Measurements from ENCODE around the gene ELK1. TPM values are rescaled to one million over a fixed set of nuclear protein-coding genes. Genes with fewer than 3 reads are reported as not detected.
"Not testable (repeated sequence)": the region's sequence is repeated elsewhere in the genome, so short reads cannot be mapped to it uniquely, and the experiment has no call there.

The ELK1 gene
- 37.9 and 51.0 TPM in 2 replicates for total RNA-seq (2014; rRNA removed; shearing (Covaris generic))

- peak; percentile 99 for DNase-seq (ENCODE audit: low read depth)
Observed at GRCh38 chrX:47650164-47651042, at the start of gene ELK1. ELK1 (minus strand) TSS chrX:47650563; CDS start chrX:47641441, 9,122 bp downstream.

GRCh38 chrX:47697181-47697580, 46.8 kb upstream of the ELK1 start:
- DNase-seq (ENCODE audit: low read depth): no peak

DNA sequence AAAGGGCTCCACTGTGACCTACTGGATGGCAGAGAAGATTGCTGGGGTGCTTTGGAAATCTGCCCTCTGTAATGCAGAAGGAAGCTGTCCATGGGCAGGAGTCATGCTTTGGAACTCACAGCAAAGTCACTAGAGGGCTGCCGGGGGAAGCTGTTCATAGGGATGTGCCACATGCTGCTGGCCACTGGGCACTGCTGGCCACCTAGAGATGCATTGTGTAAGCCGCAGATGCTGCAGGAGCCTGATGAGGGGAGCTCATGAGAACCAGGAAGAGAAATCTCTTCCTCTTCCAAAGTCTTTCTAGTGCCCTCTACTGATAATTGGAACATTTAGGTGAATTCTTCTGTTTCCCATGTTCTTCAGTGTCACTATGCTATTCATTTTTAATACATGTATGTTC, 39.8 kb upstream of the ELK1 start:
- DNase-seq (ENCODE audit: low read depth): peak; percentile 15

DNA sequence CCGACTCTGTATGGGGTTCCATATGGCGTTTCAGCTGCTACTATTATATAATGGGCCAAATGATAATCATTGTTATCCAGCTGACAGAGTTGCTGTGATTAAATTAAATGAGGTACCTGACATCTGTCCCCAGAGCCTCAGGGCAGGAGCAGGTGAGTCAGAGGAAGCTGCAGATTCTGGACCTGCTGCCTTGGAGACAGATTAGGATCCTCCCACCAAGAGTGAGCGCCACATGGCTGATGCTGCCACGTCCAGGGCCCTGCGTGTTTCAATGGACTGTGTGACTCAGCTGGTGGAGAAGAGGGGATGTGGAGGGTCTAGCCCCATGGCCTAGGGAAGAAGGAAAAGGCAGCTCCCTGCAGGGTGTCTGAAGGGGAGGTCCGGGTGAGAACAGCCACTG, 36.9 kb upstream of the ELK1 start:
- DNase-seq (ENCODE audit: low read depth): peak; percentile 4

DNA sequence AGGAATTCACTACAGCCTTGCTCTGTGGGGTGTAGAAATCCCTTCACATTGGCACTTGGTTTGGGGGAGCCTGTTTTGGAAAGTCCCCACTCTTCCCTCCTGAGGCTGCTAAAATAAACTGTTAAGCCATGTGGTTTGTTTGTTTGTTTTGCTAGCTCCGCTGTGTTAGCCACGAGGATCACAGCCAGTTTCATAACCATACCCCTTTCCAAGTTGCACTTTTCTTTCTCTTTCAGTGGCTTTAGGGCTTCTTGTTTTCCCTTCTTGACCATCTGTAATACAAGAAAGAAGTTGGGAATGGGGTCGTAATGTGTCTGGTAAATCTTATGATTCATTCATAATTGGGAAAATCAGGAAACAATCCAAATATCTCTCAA, 33.5 kb upstream of the ELK1 start:
- no peak for DNase-seq (ENCODE audit: low read depth)

DNA sequence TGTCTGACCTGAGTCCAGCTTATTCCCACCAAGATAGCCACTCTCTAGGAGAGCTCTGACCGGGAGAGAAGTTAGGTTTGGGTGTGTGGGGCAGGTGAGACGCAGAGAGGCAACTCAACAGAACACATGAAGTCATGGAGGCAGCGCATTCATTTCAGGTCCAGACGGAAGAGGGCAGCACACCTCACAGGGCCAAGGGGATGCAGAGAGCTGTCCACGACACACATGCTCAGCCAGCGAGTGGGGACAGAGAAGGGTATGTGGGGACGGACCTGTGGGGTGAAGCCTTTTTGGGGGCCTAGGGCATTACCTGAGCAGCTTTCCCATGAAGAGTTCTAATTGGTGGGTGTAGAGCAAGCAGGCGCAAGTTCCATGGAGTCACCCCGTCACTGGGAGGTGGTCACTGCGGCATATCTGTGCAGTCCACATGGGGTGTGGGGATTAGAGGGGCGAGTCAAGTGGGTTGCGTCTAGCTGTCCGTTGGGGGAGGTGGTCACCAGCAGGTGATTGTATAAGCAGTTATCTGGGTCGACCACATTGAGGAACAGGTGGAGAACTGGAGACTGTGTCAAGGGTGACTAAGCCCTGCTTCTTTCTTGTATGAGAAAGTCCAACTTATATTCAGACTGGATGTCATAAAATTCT, 32.9 kb upstream of the ELK1 start:
- DNase-seq (ENCODE audit: low read depth): no peak

- DNase-seq (ENCODE audit: low read depth): not testable (repeated sequence)
Observed at GRCh38 chrX:47675959-47676859, 25.8 kb upstream of the ELK1 start.

GRCh38 chrX:47674776-47675175, 24.4 kb upstream of the ELK1 start:
- DNase-seq (ENCODE audit: low read depth): no peak

DNA sequence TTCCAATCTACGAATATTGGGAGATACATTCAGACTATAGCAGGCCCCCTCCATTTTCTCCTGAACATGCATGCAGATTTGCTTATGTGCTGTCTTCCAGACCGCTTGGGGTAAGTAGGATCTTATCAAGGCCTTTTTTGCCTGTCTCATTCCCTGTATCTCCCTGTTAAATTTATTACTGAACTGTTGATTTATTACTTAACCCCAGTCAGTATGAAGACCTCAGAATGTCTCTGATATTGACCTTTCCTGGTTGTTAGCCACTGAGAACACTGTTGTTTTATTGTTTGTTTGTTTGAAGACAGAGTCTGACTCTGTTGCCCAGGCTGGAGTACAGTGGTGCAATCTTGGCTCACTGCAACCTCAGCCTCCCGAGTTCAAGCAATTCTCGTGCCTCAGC, 15.4 kb upstream of the ELK1 start:
- DNase-seq (ENCODE audit: low read depth): not testable (repeated sequence)

GRCh38 chrX:47664737-47665136, 14.4 kb upstream of the ELK1 start:
- DNase-seq (ENCODE audit: low read depth): no peak

GRCh38 chrX:47662144-47662657, 11.8 kb upstream of the ELK1 start:
- DNase-seq (ENCODE audit: low read depth): peak; percentile 82

- DNase-seq (ENCODE audit: low read depth): no peak
Observed at GRCh38 chrX:47661539-47661938, 11.2 kb upstream of the ELK1 start.

DNA sequence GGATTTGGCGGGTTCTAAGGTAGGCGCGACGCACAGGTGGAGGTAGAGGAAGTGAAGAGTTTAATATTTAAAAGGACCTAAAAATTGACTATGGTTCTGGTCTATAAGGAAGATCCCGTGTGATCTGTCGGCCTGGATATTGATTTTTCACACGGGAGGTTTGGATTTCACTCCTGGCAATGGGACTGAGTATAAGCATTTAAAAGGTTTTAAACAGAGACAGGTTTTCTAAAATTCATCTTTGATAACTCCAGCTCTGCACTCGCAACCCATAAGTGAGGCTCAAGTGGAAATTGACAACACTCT, 9.0 kb upstream of the ELK1 start:
- no peak for DNase-seq (ENCODE audit: low read depth)

GRCh38 chrX:47658684-47659420, 8.5 kb upstream of the ELK1 start, which contains the start of gene UXT:
UXT (minus strand) TSS chrX:47659180; CDS start chrX:47658927, 253 bp downstream.
- peak; percentile 95 for DNase-seq (ENCODE audit: low read depth)

DNA sequence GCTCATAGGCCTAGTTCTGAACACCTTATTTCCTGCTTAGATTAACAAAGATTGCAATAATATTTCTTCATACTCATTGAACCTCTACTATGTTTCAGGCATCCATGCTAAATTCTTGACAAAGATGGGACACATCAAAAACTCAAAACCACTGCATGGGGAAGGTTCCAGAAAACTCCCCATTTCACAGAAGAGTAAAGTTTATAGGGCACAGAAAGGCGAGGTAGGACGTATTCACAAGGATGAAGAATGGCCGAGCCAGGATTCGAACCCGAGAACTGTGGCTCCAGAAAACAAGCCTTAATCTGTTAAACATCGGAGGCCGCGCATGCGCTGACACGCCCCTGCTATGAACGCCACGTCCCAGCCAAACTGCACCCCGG, 7.9 kb upstream of the ELK1 start:
- no peak for DNase-seq (ENCODE audit: low read depth)

GRCh38 chrX:47651043-47651905, 911 bp upstream of the ELK1 start:
- no peak for DNase-seq (ENCODE audit: low read depth)

DNA sequence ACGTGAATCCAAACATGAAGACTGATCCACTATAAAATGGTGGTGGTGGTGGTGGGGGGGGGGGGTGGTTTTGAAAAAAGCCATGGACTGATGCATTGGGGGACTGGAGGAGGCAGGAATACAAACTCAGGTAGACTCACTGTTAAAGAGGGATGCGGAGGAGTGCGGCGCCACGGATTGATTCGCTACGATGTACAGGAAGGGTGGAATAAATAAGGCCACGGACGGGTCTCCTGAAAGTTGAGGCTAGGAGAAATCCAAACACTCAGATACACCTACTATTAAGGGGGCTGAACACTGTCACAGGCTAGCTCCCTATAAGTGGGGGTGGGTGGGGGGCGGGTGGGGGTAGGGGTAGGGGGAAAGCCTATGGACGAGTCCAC, 591 bp downstream of the ELK1 start:
- DNase-seq (ENCODE audit: low read depth): no peak

DNA sequence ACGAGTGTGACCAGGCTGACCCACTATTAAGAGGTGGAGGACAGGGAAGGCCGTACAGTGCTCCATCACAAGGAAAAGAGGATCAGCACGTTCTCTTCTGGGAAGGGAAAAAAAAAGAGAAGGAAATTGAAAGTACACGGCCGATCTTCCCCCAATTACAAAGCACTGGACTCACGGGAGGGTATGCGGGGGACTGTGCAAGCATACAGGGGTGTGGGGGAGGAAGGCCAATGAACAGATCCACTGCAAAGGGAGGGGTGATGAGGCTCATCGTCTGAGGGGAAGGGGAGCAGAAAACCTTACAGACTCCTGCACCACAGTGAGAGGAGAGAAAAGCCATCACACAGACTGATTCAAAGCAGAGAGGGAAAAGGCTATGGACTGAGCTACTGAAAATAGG, 1.1 kb downstream of the ELK1 start:
- no peak for DNase-seq (ENCODE audit: low read depth)

GRCh38 chrX:47648376-47648775, 2.0 kb downstream of the ELK1 start:
- DNase-seq (ENCODE audit: low read depth): no peak

DNA sequence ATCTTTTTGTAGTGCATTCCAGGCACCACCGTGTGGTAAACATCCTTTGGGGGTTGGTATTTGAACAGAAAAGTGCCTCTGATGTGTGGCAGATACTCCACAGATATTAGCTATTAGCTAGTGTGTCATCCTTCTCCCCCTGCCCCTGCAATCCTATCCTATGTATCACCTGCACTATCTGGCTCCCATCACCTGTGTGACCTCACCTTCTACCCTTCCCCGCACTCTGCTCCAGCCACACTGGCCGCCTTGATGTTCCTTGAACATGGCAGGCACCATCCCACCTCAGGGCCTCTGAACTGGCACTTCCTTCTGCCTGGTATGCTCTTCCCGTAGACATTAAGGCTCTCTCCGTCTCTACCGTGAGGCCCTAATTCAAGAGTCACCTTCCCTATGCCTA, 3.7 kb downstream of the ELK1 start:
- no peak for DNase-seq (ENCODE audit: low read depth)
